SKM-1 treated with dmso at 0.1 percent for 144 hours (cell line): ENCODE measurements around the gene AKR1C4.
"Not testable (repeated sequence)": the region's sequence is repeated elsewhere in the genome, so short reads cannot be mapped to it uniquely, and the experiment has no call there.

Experiments used
- DNase-seq: peaks from one replicate; lab custom pipeline; 2025; ENCODE audit not compliant: unreplicated experiment; lab: John Stamatoyannopoulos, UW

The AKR1C4 gene

DNA sequence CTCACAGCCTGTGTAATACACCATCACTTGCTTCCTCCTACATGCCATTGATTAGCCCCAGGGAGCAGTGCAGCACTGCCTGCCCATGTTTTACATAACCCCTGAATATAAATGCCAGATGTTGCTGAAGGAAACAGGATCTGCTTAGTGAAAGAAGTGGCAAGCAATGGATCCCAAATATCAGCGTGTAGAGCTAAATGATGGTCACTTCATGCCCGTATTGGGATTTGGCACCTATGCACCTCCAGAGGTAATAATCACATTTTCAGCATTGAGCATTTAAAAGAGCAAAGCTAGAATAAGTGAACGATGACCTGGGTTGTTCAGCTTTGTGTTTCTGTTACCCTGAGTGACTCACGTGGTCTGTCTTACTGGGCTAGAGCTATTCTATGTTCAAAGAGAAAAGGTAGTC lies at the start of gene AKR1C4:
Gene AKR1C4 (plus strand): TSS at position 136 of the 412 bp plus-strand sequence. CDS start 31 bp downstream, at position 167.
- no peak for DNase-seq

DNA sequence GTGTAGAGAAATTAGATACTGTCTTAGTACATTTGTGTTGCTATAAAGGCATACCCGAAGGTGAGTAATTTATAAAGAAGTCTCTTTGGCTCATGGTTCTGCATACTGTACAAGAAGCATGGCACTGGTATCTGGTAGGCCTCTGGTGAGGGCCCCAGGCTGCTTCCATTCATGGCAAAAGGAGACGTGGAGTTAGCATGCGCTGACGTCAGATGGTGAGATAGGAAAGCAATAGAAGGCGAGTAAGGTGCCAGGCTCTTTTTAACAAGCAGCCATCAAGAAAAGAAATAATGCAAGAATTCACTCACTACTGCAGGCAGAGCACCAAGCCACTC lies 49.8 kb upstream of the AKR1C4 start:
- no peak for DNase-seq

DNA sequence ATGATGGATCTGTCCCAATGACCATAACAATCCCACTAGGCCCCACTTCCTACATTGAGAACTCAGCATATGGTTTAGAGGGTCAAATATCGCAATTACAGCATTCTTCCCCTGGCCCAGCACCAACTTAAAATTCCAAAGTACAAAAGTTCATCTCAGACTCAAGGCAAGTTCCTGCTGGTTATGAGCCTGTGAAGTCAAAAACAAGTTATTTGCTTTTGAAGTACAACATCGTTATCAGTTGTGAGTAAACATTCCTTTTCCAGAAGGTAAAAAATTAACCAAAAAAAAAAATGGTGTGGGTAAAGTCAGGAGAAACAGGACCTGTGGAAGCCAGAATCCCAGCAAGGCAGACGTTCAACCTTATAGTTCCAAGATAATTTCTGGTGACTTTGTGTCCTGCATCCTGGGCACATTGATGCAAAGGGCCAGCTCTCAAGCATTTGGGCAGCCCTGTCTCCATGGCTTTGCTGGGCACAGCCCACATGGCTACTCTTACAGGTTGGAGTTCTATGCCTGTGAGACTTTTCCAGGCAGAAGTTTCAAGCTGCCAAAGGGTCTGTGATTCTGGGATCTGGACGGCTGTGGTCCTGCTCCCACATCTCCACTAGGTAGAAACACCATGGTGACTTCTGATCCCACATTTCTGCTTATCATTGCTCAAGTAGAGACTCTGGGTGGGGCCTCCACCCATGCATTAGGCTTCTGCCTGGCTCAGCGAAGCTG lies 49.2 kb upstream of the AKR1C4 start:
- no peak for DNase-seq

DNA sequence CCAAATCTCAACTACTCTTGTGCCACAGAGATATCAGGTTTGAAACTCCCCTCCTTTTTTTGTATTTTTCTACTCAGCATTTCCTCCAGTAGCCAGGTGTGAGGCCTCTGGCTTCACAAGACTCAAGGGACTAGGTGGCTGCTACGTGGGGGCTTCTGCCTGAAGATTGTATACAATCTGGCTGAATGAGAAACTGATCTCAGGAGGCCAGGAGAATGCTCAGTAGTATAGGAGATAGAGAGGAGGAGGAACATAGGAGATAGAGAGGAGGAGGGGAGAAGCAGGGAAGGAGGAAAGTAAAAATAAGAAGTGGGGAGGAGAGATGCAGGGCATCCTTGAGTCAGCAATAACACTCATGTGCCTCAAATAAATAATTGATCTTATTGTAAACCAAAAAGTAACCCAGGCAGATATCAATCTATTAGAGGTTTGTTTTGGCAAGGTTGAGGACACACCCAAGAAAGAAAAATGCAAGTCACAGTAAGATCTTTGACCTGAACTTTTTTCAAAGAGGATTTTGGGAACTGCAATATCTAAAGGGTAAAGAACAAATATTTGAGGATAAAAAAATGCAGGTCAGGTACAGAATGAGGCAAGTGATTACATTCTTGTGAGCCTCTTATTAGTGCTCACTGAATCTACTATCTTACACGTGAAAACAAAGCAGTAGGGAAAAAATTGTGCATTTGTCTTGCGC lies 48.5 kb upstream of the AKR1C4 start:
- no peak for DNase-seq

DNA sequence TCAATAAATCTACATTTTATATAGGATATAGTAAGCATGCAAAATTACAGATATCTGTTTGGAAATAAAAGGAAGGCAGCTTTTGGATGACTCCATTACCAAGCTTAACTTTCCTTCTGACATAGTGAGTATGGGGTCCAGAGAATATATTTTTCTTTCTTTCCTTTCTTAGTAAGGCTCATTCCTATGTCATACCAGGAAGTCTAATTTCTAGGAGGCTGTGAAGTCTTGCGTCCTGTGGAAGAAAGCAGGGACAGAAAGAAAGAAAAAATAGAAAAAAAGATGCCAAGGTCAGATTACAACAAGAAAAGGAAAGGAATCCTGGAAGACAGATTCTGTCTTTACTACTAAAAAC lies 48.0 kb upstream of the AKR1C4 start:
- DNase-seq = no peak

DNA sequence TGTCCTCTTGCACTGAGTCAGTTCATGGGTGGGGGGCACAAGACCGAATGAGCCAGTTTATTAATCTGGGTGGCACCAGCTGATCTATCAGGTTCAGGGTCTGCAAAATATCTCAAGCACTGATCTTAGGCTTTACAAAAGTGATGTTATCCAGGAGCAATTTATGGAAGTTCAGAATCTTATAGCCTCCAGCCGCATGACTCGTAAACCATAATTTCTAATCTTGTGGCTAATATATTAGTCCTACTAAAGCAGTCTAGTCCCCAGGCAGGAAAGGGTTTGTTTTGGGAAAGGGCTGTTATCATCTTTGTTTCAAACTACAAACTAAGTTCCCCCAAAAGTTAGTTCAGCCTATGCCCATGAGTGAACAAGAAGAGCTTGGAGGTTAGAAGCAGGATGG lies 45.6 kb upstream of the AKR1C4 start:
- no peak for DNase-seq

DNA sequence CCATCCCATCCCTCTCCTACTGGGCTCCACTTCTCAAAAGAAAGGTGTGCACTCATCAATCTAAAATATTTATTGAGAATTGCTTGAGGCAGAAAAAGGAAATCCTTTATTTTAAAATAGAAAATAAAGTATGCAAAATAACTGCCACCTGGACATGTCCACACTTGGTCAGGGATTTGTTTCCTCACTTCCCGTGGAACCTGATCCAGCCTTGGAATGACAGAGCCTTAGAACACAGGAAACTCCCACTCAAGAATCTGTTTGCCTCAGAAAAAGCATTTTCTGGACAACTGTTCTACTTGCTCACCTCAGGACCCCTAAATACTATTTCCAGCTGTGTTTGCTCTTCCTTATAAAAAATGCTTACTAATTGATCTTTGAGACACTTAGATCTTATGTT lies 40.7 kb upstream of the AKR1C4 start:
- no peak for DNase-seq

DNA sequence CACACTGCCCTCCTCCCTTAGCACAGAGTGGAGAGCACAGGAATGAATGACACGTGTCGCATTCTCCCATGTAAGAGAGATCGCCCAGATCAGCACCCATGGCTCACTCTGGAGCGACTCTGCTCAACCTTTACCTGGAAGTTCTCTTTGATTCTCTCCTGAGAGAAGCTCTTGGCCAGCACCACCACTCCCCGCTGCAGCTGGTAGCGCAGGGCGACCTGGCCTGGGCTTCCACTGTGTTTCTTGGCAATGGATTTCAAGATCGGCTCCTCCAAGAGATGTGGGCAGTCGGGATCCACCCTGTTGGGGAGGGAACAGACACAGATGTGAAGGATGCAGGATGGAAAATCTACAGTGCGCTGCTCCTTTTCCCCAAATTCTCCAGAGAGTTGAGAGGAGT lies 39.1 kb upstream of the AKR1C4 start:
- DNase-seq = no peak

DNA sequence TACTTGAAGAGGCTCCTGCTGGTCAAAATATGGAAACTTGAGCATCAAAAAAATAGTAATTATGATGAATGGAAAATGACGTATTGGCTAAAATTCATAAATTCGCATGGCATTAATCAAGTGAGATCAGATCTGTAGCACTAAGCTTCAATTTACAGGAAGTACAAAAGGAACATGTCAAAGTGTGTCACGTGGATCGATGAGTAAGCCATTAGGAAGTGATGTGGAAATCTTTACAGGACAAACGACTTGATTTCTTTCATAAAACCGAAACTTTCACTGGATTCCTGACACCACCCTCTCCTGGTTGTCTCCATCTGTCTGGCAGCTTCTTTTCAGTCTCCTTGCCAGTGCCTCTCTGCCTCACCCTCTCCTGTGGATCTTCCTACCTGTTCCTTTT lies 37.5 kb upstream of the AKR1C4 start:
- DNase-seq = no peak

DNA sequence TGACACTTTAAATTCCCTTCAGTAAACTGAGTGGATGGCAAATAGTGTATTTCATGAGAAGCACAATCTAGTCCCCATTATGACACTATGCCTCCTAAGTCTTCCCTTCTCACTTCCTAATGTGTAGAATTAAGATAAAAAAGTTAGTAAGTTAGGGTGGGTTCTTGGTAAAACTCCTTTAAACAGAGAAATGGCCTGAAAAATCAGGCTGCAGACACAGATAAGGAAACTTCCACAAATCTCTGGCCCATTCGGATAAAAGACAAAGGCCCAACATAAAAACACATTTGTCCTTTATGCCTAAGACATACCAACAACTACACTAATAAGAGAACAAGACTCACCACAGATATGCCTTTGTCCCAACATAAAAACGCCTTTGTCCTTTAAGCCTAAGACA lies 33.1 kb upstream of the AKR1C4 start:
- DNase-seq = no peak

DNA sequence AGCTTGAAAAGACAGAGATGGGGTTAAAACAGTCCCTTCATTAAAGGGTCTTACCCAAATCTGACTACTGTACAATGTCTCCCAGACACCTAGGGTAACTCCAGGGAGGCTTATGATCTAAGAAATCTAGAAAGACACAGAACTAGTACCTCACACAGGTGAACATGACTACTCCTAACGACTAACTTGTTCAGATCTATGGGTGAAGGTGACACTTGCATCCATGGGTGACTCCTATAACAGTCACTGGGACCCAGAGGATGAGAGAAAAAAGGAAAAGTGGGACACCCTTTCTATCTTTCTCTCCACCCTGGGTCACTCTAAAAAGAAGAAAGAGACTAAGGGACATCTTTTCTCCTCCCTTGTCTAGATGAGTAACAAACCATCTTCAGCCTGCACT lies 30.9 kb upstream of the AKR1C4 start:
- no peak for DNase-seq

DNA sequence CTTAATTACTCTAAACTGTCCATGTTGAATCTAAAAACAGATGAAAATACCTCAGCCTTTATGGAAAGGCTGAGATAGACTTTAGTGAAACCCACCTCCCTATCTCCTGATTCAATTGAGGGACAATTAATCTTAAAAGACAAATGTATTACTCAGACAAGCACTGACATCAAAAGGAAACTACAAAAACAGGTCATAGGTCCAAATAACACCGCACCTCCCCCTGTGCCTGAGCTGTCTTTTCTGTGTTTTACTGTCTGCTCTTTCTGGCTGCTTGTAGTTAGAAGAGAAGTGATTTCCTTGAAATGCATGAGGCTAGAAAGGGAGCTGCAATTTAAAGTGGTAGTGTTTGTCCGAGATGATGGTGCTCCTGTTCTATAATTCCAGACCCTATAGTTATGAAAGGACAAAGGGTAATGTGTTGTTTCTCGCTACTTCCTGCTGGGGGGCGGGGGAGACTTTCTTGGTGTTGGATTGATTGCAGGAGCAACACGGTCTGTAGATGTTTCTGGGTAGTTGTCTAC lies 27.7 kb upstream of the AKR1C4 start:
- no peak for DNase-seq

DNA sequence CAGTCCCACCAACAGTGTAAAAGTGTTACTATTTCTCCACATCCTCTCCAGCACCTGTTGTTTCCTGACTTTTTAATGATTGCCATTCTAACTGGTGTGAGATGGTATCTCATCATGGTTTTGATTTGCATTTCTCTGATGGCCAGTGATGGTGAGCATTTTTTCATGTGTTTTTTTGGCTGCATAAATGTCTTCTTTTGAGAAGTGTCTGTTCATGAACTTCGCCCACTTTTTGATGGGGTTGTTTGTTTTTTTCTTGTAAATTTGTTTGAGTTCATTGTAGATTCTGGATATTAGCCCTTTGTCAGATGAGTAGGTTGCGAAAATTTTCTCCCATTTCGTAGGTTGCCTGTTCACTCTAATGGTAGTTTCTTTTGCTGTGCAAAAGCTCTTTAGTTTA lies 21.1 kb upstream of the AKR1C4 start:
- not testable (repeated sequence) for DNase-seq

DNA sequence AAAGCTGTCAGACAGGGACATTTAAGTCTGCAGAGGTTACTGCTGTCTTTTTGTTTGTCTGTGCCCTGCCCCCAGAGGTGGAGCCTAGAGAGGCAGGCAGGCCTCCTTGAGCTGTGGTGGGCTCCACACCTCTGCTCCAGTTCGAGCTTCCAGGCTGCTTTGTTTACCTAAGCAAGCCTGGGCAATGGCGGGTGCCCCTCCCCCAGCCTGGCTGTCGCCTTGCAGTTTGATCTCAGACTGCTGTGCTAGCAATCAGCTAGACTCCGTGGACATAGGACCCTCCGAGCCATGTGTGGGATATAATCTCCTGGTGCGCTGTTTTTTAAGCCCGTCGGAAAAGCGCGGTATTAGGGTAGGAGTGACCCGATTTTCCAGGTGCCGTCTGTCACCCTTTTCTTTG lies 16.1 kb upstream of the AKR1C4 start:
- not testable (repeated sequence) for DNase-seq

DNA sequence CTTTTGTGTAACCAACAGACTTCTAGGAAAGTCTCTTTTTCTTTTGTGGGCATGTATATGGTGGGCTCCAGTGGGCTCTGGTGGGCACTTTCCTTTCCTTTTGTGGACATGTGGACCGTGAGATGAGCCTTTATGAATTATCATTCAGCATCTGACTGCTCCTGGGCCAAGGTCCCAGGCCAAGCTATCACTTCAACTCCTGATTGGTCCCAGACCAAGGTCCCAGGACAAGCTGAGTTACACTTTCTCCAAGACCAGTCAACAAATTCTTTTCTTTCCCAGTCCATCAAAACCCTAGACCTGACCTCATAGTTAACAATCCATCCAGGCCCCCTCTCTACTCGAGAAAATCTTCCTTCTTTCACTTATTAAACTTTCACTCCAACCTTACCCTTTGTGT lies 12.7 kb upstream of the AKR1C4 start:
- no peak for DNase-seq

DNA sequence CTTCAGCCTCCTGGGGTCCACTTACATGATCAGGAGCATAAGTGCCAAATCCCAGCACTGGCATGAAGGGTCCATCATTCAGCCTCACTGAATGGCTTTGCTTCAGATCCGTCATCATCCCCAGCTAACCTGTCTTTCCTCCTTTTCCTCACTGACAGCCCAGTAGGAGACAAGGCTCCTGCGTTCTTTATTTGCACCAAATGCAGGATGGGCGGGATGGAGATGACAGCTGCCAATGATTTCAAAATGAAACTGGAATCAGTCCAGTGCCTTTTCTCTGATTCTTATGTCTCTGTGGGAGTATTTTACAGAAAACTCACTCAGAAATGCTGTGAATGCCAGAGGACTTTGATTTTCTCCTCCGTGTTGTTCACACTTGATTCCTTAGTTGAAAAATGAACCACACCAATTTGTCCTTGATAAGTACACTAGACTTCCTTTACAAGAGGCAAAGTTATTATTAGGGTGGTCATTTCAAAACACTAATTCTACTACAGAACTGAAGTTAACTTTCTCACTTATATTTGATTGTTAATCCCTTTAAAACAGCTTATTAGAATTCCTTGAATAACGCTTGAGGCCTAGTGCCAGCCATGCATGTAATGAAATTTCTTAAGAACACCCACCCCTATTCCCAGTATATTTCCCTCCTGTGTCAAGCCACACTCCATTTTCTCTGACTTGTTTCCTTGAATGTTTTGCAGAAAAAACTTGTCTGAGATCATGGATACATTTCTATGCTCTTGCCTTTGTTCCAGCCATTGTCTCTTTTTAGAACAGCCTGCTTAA lies 11.5 kb upstream of the AKR1C4 start, which contains the start of gene AKR1C8:
Gene AKR1C8 (minus strand): TSS at position 164 of the 789 bp plus-strand sequence. CDS start 46 bp downstream, at position 118.
- DNase-seq = no peak

DNA sequence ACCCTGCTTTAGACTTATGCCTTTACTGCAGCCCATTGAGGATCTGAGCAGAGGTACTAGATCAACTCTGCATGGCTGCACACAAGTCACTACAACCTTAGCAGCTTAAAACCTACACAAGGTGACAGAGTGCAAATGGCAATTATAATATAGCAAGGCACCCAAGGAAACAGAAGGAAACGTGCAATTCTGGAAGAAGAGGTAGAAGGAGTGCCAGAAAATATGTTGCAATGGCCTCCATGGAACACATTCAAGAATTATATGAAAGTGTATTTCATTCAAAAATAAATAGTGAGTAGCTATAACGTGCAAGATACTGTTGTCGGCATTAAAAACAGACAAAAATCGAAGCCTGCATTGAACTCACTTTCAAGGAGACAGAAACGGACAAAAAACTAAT lies 8.8 kb upstream of the AKR1C4 start:
- no peak for DNase-seq

DNA sequence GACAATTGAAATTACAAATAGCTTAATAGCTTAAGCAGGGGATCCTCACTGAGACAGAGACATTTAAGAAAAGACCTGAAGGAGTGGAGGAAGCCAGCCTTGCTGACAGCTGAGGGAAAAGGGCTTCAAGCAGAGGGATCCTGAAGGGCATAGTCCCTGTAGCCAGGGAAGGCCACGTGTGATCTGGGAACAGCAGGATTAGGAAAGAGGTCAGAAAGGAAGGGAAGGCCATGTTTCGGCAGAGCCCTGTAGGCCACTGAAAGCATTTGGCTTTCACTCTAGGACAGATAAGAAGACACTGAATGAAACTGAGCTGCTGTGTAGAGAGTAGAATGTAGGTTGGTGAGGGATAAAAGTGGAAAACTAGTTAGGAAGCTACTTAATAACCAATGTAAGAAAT lies 8.3 kb upstream of the AKR1C4 start:
- no peak for DNase-seq

DNA sequence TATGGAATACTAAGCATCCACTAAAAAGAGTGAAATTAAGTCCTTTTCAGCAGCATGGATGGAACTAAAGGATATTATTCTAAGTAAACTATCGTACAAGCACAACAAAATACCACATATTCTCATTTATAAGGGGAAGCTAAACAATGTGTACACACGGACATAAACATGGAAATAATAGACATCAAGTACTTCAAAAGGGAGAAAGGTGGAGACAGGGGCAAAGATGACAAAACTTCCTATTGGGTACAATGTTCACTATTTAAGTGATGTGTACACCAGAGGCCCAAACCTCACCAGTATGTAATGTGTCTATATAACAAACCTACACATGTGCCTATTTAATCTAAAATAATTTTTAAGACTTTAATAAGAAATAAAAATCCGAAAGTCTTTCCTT lies 2.2 kb upstream of the AKR1C4 start:
- no peak for DNase-seq

DNA sequence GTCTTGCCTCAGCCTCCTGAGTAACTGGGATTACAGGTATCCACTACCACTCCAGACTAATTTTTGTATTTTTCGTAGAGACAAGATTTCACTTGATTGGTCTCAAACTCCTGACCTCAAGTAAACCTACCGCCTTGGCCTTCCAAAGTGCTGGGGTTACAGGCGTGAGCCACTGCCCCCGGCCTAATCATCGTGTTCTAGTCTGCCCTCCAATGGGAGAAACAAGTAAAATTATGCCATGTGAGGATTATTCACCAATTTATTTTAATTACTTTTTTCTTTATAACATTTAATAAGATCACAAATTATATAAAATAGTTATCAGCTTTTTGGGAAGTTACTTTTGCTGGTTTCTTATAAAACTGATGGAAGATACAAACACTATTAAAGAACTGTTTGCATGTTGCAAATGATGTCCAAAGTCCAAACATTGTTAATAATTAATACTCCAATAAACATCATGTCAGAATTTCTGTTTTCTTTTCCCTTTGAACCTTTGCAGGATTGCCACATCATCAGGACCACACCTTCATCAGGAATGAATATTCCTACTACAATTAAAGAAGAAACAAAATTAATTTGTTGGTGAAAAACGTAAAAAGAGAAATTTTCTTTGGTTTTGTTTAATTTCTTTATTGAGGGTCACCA lies 786 bp upstream of the AKR1C4 start:
- no peak for DNase-seq

DNA sequence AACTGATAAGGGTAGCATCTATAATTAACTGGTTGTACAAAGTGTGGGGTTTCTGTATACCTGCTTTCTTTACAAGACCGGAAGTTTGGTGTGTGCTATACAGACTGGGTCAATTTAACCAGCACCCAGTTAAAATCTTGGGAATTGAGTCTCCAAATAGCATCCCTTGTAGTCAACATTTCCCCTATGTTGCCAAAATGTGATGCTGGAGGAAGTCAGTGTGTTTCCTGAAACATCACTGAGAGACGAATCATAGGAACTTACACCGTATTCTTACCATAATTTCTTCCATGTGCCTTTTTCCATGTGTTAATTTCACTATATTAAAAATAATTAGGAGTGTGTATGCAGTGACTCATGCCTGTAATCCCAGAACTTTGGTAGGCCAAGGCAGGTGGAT lies 1.7 kb downstream of the AKR1C4 start:
- no peak for DNase-seq
